Suprapubic skin (tissue), 4 donors: ENCODE results near the gene IGF1.

ENCODE experiments used
- EP300 ChIP-seq: sonication (generic); formaldehyde crosslinking; IDR thresholded peaks from one replicate; pipeline ENCODE4 v1.6.1; 2017; ENCODE audit warnings: antibody characterized with exemption
- POLR2A ChIP-seq, 2 donors: fragments of 450-650 bp; IDR thresholded peaks; one replicate each; pipeline ENCODE4 v1.6.1; 2017; ENCODE audit warnings: antibody characterized with exemption in 2 of 2, mild to moderate bottlenecking in 2 of 2, moderate library complexity in 2 of 2
- POLR2AphosphoS5 ChIP-seq, 3 donors: sonication (generic); formaldehyde crosslinking; IDR thresholded peaks; one replicate each; pipeline ENCODE4 v1.6.1; 2017; ENCODE audit warnings: antibody characterized with exemption in 3 of 3
- TF ChIP-seq, protein P1 (sequence below), 2 donors: fragments of 200-600 bp in 1 of 2; fragments of 450-650 bp in 1 of 2; sonication (generic) in 1 of 2; IDR thresholded peaks; one replicate each; pipeline ENCODE4 v1.5.1; 2016 to 2019; ENCODE audit warnings: antibody characterized with exemption in 2 of 2, mild to moderate bottlenecking in 1 of 2, moderate library complexity in 1 of 2

DNA sequence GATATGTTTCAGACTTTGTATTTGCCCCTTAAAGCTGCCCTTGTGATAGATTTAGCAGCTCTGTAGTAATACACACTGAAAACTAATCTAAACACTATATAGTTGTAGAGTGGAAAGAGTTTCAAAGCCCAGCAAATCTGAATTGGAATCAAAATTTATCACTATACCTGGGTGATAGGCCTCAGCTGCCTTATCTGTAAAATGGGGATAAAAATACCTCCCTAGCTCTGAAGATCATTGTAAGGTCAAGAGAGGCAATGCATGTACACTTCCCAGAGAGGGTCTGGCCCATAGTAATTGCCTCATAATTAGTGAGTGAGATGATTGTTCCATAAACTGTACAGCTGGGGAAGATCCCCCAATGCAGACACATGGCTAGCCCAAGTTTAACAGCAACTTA, 103.6 kb downstream of the IGF1 start:
- TF ChIP-seq, protein P1, sequence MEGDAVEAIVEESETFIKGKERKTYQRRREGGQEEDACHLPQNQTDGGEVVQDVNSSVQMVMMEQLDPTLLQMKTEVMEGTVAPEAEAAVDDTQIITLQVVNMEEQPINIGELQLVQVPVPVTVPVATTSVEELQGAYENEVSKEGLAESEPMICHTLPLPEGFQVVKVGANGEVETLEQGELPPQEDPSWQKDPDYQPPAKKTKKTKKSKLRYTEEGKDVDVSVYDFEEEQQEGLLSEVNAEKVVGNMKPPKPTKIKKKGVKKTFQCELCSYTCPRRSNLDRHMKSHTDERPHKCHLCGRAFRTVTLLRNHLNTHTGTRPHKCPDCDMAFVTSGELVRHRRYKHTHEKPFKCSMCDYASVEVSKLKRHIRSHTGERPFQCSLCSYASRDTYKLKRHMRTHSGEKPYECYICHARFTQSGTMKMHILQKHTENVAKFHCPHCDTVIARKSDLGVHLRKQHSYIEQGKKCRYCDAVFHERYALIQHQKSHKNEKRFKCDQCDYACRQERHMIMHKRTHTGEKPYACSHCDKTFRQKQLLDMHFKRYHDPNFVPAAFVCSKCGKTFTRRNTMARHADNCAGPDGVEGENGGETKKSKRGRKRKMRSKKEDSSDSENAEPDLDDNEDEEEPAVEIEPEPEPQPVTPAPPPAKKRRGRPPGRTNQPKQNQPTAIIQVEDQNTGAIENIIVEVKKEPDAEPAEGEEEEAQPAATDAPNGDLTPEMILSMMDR (IDR thresholded peaks at IDR 0.05) = no peak
- TF ChIP-seq POLR2A (IDR thresholded peaks at IDR 0.05) = no peak
- TF ChIP-seq POLR2AphosphoS5 (IDR thresholded peaks at IDR 0.05) = no peak
- no peak for TF ChIP-seq EP300
